Measurements from ENCODE around the gene SSX2IP. TPM values are rescaled to one million over a fixed set of nuclear protein-coding genes. Genes with fewer than 3 reads are reported as not detected.
"Not testable (repeated sequence)": the region's sequence is repeated elsewhere in the genome, so short reads cannot be mapped to it uniquely, and the experiment has no call there.

The SSX2IP gene
- 7.5 and 13.1 TPM in 2 replicates for total RNA-seq (2014; rRNA removed; shearing (Covaris generic))

GRCh38 chr1:84690397-84691121 lies at the start of gene SSX2IP:
SSX2IP (minus strand) TSS chr1:84690461; CDS start chr1:84671219, 19,242 bp downstream.
- DNase-seq (ENCODE audit: low spot score), result peak; percentile 97
- in situ Hi-C loops (cut with HindIII; ENCODE audit: low sequenced_read_pairs), result no loop called here

- no peak for DNase-seq (ENCODE audit: low spot score)
- in situ Hi-C loops (cut with HindIII; ENCODE audit: low sequenced_read_pairs), result no loop called here
Observed at GRCh38 chr1:84738237-84738636, 48.0 kb upstream of the SSX2IP start.

DNA sequence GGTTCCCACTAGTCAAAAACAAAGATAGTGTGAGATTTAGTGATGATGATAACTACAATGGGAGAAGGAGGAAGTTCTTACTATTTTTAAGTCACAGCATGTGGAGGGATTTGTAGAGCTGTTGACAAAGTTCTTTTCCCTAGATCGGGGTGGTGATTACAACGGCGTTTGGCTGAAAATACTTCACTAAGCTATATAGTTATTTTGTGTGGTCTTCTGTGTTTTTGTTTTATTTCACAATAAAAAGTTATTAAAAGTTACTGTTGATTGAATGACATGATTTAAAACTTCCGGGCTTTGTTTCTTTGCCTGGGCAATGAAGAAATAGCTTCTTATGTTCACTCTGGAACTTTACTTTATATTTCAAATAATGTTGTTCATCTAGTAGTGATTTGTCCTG lies 47.3 kb upstream of the SSX2IP start:
- in situ Hi-C loops (cut with HindIII; ENCODE audit: low sequenced_read_pairs), result no loop called here
- DNase-seq (ENCODE audit: low spot score), result no peak

- DNase-seq (ENCODE audit: low spot score), result no peak
- in situ Hi-C loops (cut with HindIII; ENCODE audit: low sequenced_read_pairs), result no loop called here
Observed at GRCh38 chr1:84736944-84737343, 46.7 kb upstream of the SSX2IP start.

GRCh38 chr1:84736445-84736844 lies 46.2 kb upstream of the SSX2IP start:
- DNase-seq (ENCODE audit: low spot score), result no peak

GRCh38 chr1:84735483-84735882 lies 45.2 kb upstream of the SSX2IP start:
- in situ Hi-C loops (cut with HindIII; ENCODE audit: low sequenced_read_pairs), result no loop called here
- no peak for DNase-seq (ENCODE audit: low spot score)

More at GRCh38 chr1:84736445-84736844, 46.2 kb upstream of the SSX2IP start:
- in situ Hi-C loops (cut with HindIII; ENCODE audit: low sequenced_read_pairs), result no loop called here

GRCh38 chr1:84732520-84732919 lies 42.3 kb upstream of the SSX2IP start:
- DNase-seq (ENCODE audit: low spot score), result no peak
- in situ Hi-C loops (cut with HindIII; ENCODE audit: low sequenced_read_pairs), result no loop called here

DNA sequence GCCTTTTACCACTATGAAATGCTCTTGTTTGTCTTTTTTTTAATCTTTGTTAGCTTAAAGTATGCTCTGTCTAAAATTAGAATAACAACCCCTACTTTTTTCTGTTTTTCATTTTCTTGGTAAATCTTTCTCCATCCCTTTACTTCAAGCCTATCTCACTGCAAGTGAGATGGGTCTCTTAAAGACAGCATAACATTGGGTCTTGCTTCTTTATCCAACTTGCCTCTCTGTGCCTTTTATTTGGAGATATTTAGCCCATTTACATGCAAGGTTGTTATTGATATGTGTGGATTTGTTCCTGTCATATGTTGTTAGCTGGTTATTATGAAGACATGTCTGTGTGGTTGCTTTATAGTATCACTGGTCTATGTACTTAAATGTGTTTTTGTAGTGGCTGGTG lies 41.3 kb upstream of the SSX2IP start:
- no peak for DNase-seq (ENCODE audit: low spot score)
- in situ Hi-C loops (cut with HindIII; ENCODE audit: low sequenced_read_pairs), result no loop called here

DNA sequence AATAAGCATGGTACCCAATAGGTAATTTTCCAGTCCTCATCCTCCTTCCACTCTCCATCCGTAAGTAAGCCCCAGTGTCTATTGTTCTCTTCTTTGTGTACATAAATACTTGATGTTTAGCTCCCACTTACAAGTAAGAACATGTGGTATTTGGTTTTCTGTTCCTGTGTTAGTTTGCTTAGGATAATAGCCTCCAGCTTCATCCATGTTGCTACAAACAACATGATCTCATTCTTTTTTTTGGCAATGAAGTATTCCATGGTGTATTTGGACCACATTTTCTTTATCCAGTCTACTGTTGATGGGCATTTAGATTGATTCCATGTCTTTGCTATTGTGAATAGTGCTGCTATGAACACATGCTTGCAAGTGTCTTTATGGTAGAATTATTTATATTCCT lies 37.5 kb upstream of the SSX2IP start:
- DNase-seq (ENCODE audit: low spot score); in situ Hi-C loops (cut with HindIII; ENCODE audit: low sequenced_read_pairs): not testable (repeated sequence)

DNA sequence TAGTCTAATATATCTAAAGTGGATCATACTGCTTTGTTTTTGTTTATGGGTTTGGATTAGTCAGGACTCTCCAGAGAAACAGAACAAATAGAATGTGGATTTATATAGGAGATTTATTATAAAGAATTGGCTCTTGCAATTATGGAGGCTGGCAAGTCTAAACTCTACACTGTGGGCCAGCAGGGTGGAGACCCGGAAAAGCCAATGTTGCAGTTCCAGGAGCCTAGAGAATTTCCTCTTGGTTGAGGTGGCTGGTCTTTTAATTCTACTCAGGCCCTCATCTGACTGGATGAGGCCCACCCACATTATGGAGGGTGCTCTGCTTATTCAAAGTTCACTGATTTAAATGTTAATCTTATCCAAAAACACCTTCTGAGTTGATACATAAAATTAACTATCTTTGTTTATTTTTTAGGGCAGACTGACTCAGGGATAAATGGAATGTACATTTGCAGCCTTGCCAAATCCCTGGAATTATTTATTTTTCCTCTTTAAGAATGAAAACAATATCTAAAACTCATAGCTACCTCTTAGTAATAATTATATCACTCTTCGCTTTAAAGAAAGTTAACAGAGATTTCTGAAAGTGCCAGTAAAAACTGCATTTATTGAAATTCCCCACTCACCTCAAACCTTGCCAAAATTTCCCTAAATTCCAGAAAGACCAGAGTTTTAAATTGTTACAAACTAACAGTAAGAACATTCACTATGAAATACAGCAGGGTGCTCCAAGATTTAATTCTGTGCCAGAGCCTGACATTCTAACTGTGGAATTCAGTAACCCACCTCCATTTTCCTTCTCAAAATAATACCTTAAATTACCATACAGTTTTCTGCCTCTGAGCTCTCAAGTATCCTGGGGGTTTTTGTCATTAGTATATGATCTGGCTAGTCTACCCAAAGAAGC lies 36.6 kb upstream of the SSX2IP start:
- in situ Hi-C loops (cut with HindIII; ENCODE audit: low sequenced_read_pairs), result no loop called here
- no peak for DNase-seq (ENCODE audit: low spot score)

- DNase-seq (ENCODE audit: low spot score), result no peak
- in situ Hi-C loops (cut with HindIII; ENCODE audit: low sequenced_read_pairs), result no loop called here
Observed at GRCh38 chr1:84724128-84724860, 34.0 kb upstream of the SSX2IP start.

GRCh38 chr1:84722794-84723193 lies 32.5 kb upstream of the SSX2IP start:
- no peak for DNase-seq (ENCODE audit: low spot score)
- in situ Hi-C loops (cut with HindIII; ENCODE audit: low sequenced_read_pairs), result no loop called here

- in situ Hi-C loops (cut with HindIII; ENCODE audit: low sequenced_read_pairs); DNase-seq (ENCODE audit: low spot score): not testable (repeated sequence)
Observed at GRCh38 chr1:84721872-84722271, 31.6 kb upstream of the SSX2IP start.

GRCh38 chr1:84721152-84721551 lies 30.9 kb upstream of the SSX2IP start:
- DNase-seq (ENCODE audit: low spot score), result no peak
- in situ Hi-C loops (cut with HindIII; ENCODE audit: low sequenced_read_pairs), result no loop called here

DNA sequence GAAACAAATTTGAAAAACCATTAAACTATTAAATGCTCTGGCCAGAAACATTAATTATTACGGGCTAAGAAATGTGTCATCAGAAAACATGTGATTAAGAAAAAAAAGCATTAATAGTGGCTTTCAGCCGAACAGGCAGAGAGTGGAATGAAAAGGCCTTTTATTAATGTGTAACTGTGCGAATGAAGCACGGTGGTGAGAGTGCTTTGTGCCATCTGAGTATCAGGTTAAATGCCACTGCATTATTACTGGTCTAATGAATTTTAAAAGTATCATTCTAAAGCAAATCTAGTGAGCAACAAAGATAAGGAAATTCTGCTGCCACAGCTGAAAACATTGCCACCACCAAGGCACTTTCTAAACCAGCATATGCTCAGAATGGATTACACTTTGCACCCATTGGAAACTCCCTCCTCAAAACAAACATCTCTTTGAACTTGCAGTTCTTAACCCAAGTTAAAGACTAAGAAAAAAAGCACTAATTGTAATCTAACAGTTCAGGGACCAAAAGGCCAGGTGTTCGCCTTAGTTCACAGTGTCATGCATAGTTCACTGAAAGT lies 30.0 kb upstream of the SSX2IP start:
- in situ Hi-C loops (cut with HindIII; ENCODE audit: low sequenced_read_pairs), result no loop called here
- no peak for DNase-seq (ENCODE audit: low spot score)

DNA sequence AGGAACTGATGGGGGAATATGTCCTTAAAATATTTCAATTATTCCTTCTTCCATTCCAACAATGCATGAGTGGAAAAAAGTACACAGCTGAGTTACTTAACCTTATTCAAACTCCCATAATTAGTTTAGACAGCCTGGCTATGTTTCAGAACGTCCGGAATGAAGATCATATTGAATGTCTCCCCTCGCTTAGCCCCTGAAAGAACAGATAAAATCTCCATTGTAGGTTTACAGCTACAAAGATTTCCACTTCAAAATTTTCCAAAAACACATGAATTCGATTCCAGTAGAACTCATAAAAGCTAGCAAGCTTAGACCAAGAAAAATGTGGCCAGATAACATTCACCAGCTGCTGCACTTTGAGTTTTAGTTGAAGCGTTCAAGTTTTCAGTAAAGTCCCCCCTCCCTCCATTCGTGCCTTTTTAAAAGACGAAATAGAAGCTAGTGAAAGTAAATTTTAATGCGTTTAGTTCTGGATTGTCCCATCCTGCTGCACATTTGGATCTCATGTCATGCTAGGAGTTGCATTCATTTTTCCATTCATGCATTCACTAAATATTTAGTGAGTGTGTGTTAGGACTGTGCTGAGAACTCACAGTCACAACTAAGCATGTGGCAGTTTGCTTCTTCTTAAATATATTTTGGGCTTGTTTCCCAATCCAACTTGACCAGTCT lies 29.4 kb upstream of the SSX2IP start:
- in situ Hi-C loops (cut with HindIII; ENCODE audit: low sequenced_read_pairs), result no loop called here
- no peak for DNase-seq (ENCODE audit: low spot score)

GRCh38 chr1:84715342-84716019 lies 25.2 kb upstream of the SSX2IP start:
- no peak for DNase-seq (ENCODE audit: low spot score)
- in situ Hi-C loops (cut with HindIII; ENCODE audit: low sequenced_read_pairs), result no loop called here

DNA sequence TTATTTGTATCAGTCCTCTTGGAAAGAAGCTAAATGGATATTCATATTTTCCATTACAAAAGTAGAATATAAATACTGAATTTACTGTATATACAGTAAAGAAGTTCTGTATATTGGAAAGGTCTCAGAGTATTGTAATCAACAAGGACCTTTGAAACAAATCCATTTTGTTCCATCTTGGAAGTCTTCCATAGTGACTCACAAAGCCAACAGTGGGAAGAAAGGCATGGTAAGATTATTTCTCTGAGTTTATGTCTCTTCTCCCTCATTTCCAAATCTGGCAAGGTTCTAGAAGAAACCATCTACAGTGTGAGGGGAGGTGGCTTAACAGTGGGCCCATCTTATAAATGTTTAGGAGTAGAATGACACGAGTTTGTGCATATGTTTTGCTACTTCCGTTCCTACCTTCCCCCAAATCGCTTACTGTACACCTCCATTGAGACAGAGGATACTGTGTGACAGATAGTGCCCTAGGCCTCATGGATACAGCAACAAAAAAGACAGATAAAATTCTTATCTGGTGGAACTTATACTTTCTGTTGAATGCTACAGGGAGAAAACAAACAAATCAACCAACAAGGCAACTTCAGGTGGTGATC lies 22.1 kb upstream of the SSX2IP start:
- in situ Hi-C loops (cut with HindIII; ENCODE audit: low sequenced_read_pairs), result no loop called here
- DNase-seq (ENCODE audit: low spot score), result no peak
